RWPE2 (cell line): Measurements from ENCODE around the gene CENPA.
"Not testable (repeated sequence)": the region's sequence is repeated elsewhere in the genome, so short reads cannot be mapped to it uniquely, and the experiment has no call there.

Source experiments
- ATAC-seq: fragments of 200-7000 bp; cut with Tn5 transposase; 3 replicates; pipeline ENCODE4 v1.9.1; 2021; ENCODE audit warnings: low read depth
- DNase-seq: peaks from one replicate; pipeline ENCODE4 v3.0.0-alpha.2; 2020; ENCODE audit warnings: low spot score
- H3K27ac ChIP-seq: fragments of 450-650 bp; 2 replicates; pipeline ENCODE4 v1.5.1; 2017; ENCODE audit warnings: mild to moderate bottlenecking; ENCODE audit not compliant: poor library complexity, severe bottlenecking
- H3K27me3 ChIP-seq: fragments of 250-450 bp; sonication (Bioruptor Pico); 2 replicates; pipeline ENCODE4 v1.5.1; 2021; ENCODE audit warnings: mild to moderate bottlenecking, moderate library complexity; ENCODE audit not compliant: insufficient read depth, poor library complexity, severe bottlenecking
- H3K36me3 ChIP-seq: fragments of 250-450 bp; sonication (Bioruptor Pico); 2 replicates; pipeline ENCODE4 v1.5.1; 2020; ENCODE audit warnings: low read depth, mild to moderate bottlenecking, moderate library complexity
- H3K4me1 ChIP-seq: fragments of 250-450 bp; sonication (Bioruptor Pico); 2 replicates; pipeline ENCODE4 v1.5.1; 2021; ENCODE audit warnings: mild to moderate bottlenecking, moderate library complexity; ENCODE audit not compliant: insufficient read depth, poor library complexity, severe bottlenecking
- H3K4me3 ChIP-seq: fragments of 250-450 bp; sonication (Bioruptor Pico); 2 replicates; pipeline ENCODE4 v1.5.1; 2021; ENCODE audit warnings: mild to moderate bottlenecking, moderate library complexity; ENCODE audit not compliant: severe bottlenecking
- H3K9me3 ChIP-seq: fragments of 250-450 bp; sonication (Bioruptor Pico); 2 replicates; pipeline ENCODE4 v1.5.1; 2021; ENCODE audit warnings: mild to moderate bottlenecking, moderate library complexity; ENCODE audit not compliant: severe bottlenecking
- CTCF ChIP-seq: fragments of 450-650 bp; IDR thresholded peaks from one replicate; pipeline ENCODE4 v1.5.1; 2017; ENCODE audit warnings: mild to moderate bottlenecking, moderate library complexity; ENCODE audit not compliant: poor library complexity, severe bottlenecking

Gene CENPA

GRCh38 chr2:26745609-26746327, 40.1 kb upstream of the CENPA start:
- ATAC-seq = peak; percentile 90

GRCh38 chr2:26746934-26747333, 38.9 kb upstream of the CENPA start:
- DNase-seq (no peak), ATAC-seq (no peak)
- H3K27me3 ChIP-seq = no peaks in the 10 kb centered on the region
- no peak overlapping the region for H3K4me3 ChIP-seq
- H3K27ac ChIP-seq = no peak overlapping the region
- H3K9me3 ChIP-seq = no peaks in the 10 kb centered on the region
- no peaks in the 10 kb centered on the region for H3K36me3 ChIP-seq
- TF ChIP-seq CTCF = no peak
- peaks cover 10% of the 10 kb centered on the region for H3K4me1 ChIP-seq

More at GRCh38 chr2:26745609-26746327, 40.1 kb upstream of the CENPA start:
- Histone ChIP-seq H3K27me3 (no peaks in the 10 kb centered on the region), H3K27ac (no peak overlapping the region), H3K4me3 (no peak overlapping the region), H3K36me3 (no peaks in the 10 kb centered on the region), H3K4me1 (peaks cover 10% of the 10 kb centered on the region), H3K9me3 (no peaks in the 10 kb centered on the region)
- no peak for DNase-seq
- TF ChIP-seq CTCF = peak; percentile 92

GRCh38 chr2:26749787-26750420, 36.0 kb upstream of the CENPA start:
- not testable (repeated sequence) for DNase-seq, H3K4me3 ChIP-seq, H3K36me3 ChIP-seq, H3K27me3 ChIP-seq, H3K4me1 ChIP-seq, H3K9me3 ChIP-seq
- ATAC-seq = peak; percentile 61; the same call in 2 of the 3 replicates
- H3K27ac ChIP-seq = peak overlapping the region; percentile 23

- peak overlapping the region; percentile 23 for H3K27ac ChIP-seq
- not testable (repeated sequence) for H3K27me3 ChIP-seq, H3K4me1 ChIP-seq, DNase-seq, H3K9me3 ChIP-seq, ATAC-seq, H3K36me3 ChIP-seq, H3K4me3 ChIP-seq
Observed at GRCh38 chr2:26750467-26750866, 35.4 kb upstream of the CENPA start.

GRCh38 chr2:26752656-26753055, 33.2 kb upstream of the CENPA start:
- Histone ChIP-seq H3K4me3 (no peak overlapping the region), H3K27me3 (no peaks in the 10 kb centered on the region), H3K36me3 (no peaks in the 10 kb centered on the region), H3K9me3 (no peaks in the 10 kb centered on the region), H3K4me1 (peaks cover 21% of the 10 kb centered on the region), H3K27ac (no peak overlapping the region)
- no peak for TF ChIP-seq CTCF
- ATAC-seq (no peak), DNase-seq (no peak)

- Histone ChIP-seq H3K36me3 (no peaks in the 10 kb centered on the region), H3K4me1 (peaks cover 33% of the 10 kb centered on the region), H3K27ac (no peak overlapping the region), H3K4me3 (no peak overlapping the region), H3K9me3 (no peaks in the 10 kb centered on the region), H3K27me3 (no peaks in the 10 kb centered on the region)
- TF ChIP-seq CTCF = no peak
- DNase-seq = no peak
- ATAC-seq = no peak
Observed at GRCh38 chr2:26754539-26754938, 31.3 kb upstream of the CENPA start.
